ENCODE data around the gene MFSD6. TPM values are rescaled to one million over a fixed set of nuclear protein-coding genes. Genes with fewer than 3 reads are reported as not detected.
"Not testable (repeated sequence)": the region's sequence is repeated elsewhere in the genome, so short reads cannot be mapped to it uniquely, and the experiment has no call there.

The MFSD6 gene
- total and polyA plus RNA-seq, 11 donors = 11.8 to 75.0 (median 18.9) TPM

GRCh38 chr2:190505696-190506095 is 97.5 kb downstream of the MFSD6 start:
- intact Hi-C loops (cut with DNase I) = loop anchor here in 4 of 10 donors (5.0 to 10.0 kb wide), 5 partner anchors 101 to 421 kb away; partner anchors contain the start of gene MFSD6 (in 1 of the 4)
- H3K27me3 ChIP-seq = no peaks in the 10 kb centered on the region
- ATAC-seq = no peak
- H3K9me3 ChIP-seq = no peaks in the 10 kb centered on the region
- H3K4me3 ChIP-seq = no peak overlapping the region
- no peak for TF ChIP-seq POLR2A (IDR thresholded peaks at IDR 0.05)
- TF ChIP-seq CTCF (IDR thresholded peaks at IDR 0.05) = no peak
- WGBS, 4 donors = 86 to 98% (median 96%) methylated on average over 1 of the region's 1 CpG
- peaks cover 0 to 64% (median 37%) of the 10 kb centered on the region in 9 donors for H3K36me3 ChIP-seq
- peaks cover 0 to 22% (median 3%) of the 10 kb centered on the region in 12 donors for H3K4me1 ChIP-seq
- no peak overlapping the region for H3K27ac ChIP-seq
- DNase-seq = no peak

GRCh38 chr2:190506666-190507065 is 98.5 kb downstream of the MFSD6 start:
- TF ChIP-seq CTCF (IDR thresholded peaks at IDR 0.05) (no peak), POLR2A (IDR thresholded peaks at IDR 0.05) (no peak)
- Histone ChIP-seq H3K27me3 (no peaks in the 10 kb centered on the region), H3K4me1 (peaks cover 0 to 12% (median 2%) of the 10 kb centered on the region in 12 donors), H3K9me3 (no peaks in the 10 kb centered on the region), H3K27ac (peak overlapping the region in 3 of 12 donors; percentile 13 to 21 (median 15)), H3K36me3 (peaks cover 0 to 54% (median 28%) of the 10 kb centered on the region in 9 donors), H3K4me3 (no peak overlapping the region)
- DNase-seq (no peak), ATAC-seq (no peak)
- WGBS, 4 donors = 49 to 71% (median 65%) methylated on average over 2 of the region's 2 CpGs
- intact Hi-C loops (cut with DNase I) = loop anchor here in 4 of 10 donors (5.0 to 10.0 kb wide), 5 partner anchors 102 to 422 kb away; partner anchors contain the start of gene MFSD6 (in 1 of the 4)

- no peaks in the 10 kb centered on the region for H3K27me3 ChIP-seq
- peaks cover 0 to 12% (median 1%) of the 10 kb centered on the region in 12 donors for H3K4me1 ChIP-seq
- no peak overlapping the region for H3K4me3 ChIP-seq
- ATAC-seq (no peak), DNase-seq (no peak)
- WGBS, 4 donors = 52 to 72% (median 58%) methylated on average over 4 of the region's 4 CpGs
- H3K36me3 ChIP-seq = peaks cover 0 to 49% (median 26%) of the 10 kb centered on the region in 9 donors
- no peaks in the 10 kb centered on the region for H3K9me3 ChIP-seq
- TF ChIP-seq POLR2A (IDR thresholded peaks at IDR 0.05) (no peak), CTCF (IDR thresholded peaks at IDR 0.05) (no peak)
- intact Hi-C loops (cut with DNase I) = loop anchor here in 4 of 10 donors (5.0 to 10.0 kb wide), 5 partner anchors 102 to 422 kb away; partner anchors contain the start of gene MFSD6 (in 1 of the 4)
- H3K27ac ChIP-seq = peak overlapping the region in 2 of 12 donors; percentile 15 to 21
These were observed 99.0 kb downstream of the MFSD6 start for GRCh38 chr2:190507135-190507534.

- 93 to 95% (median 94%) methylated on average over 5 of the region's 5 CpGs for WGBS, 4 donors
- not testable (repeated sequence) for H3K4me3 ChIP-seq, ATAC-seq, H3K27ac ChIP-seq, H3K9me3 ChIP-seq, DNase-seq, H3K27me3 ChIP-seq
- H3K36me3 ChIP-seq = peaks cover 0 to 53% (median 21%) of the 10 kb centered on the region in 9 donors
- peaks cover 0 to 10% (median 0%) of the 10 kb centered on the region in 12 donors for H3K4me1 ChIP-seq
- intact Hi-C loops (cut with DNase I) = loop anchor here (2.0 to 10.0 kb wide), 10 partner anchors 105 to 425 kb away; partner anchors contain the start of gene MFSD6 (in 1 of the 10)
These were observed 101.7 kb downstream of the MFSD6 start for GRCh38 chr2:190509895-190510294.
